Caco-2 (cell line): ENCODE measurements around the gene PRXL2A. TPM values are rescaled to one million over a fixed set of nuclear protein-coding genes. Genes with fewer than 3 reads are reported as not detected.

Experiments used
- BruUV-seq: library from RNA; stranded (reverse); fragments of 400-500 nt; replicated peaks from 2 replicates; lab custom pipeline; 2021; lab: Mats Ljungman, UMichigan
- CTCF ChIA-PET: fragments of 300-600 bp; sonication (Branson Sonifier 250); formaldehyde crosslinking; loops from one replicate; lab custom pipeline; 2022; ENCODE audit warnings: antibody characterized with exemption; lab: Charles Lee
- POLR2A ChIA-PET: fragments of 300-600 bp; sonication (Branson Sonifier 250); formaldehyde crosslinking; loops from one replicate; lab custom pipeline; 2022; ENCODE audit warnings: antibody characterized with exemption; lab: Charles Lee
- DNase-seq, 2 experiments: peaks; one replicate each; pipeline versions ENCODE4 v3.0.0 to v3.0.0-alpha.2; 2020 to 2022
- H3K27me3 ChIP-seq: replicated peaks from 2 replicates; pipeline ENCODE4 v1.6.0; 2011; ENCODE audit warnings: low read length; ENCODE audit not compliant: control insufficient read depth, insufficient read depth
- H3K36me3 ChIP-seq: 2 replicates; pipeline ENCODE4 v1.5.1; 2011; ENCODE audit warnings: low read length; ENCODE audit not compliant: control insufficient read depth, insufficient read depth
- H3K4me1 ChIP-seq: fragments of 250-450 bp; sonication (Bioruptor Pico); 2 replicates; pipeline ENCODE4 v1.5.1; 2020; ENCODE audit warnings: mild to moderate bottlenecking
- H3K4me3 ChIP-seq: 2 replicates; pipeline ENCODE4 v1.5.1; 2011; ENCODE audit warnings: low read depth, mild to moderate bottlenecking, control low read depth, low read length
- H3K9me3 ChIP-seq: fragments of 250-450 bp; sonication (Bioruptor Pico); 2 replicates; pipeline ENCODE4 v1.5.1; 2020; ENCODE audit warnings: mild to moderate bottlenecking, moderate library complexity
- H3K27ac Mint-ChIP-seq: one replicate; pipeline ENCODE4 v1.8.0; 2022; ENCODE audit warnings: mixed read lengths; ENCODE audit not compliant: unreplicated experiment
- H3K27me3 Mint-ChIP-seq: one replicate; pipeline ENCODE4 v1.8.0; 2022; ENCODE audit warnings: mixed read lengths; ENCODE audit not compliant: insufficient read depth, unreplicated experiment
- H3K36me3 Mint-ChIP-seq: one replicate; pipeline ENCODE4 v1.8.0; 2022; ENCODE audit warnings: mild to moderate bottlenecking, mixed read lengths; ENCODE audit not compliant: insufficient read depth, unreplicated experiment
- H3K4me1 Mint-ChIP-seq: one replicate; pipeline ENCODE4 v1.8.0; 2022; ENCODE audit warnings: low read depth, mixed read lengths; ENCODE audit not compliant: unreplicated experiment
- H3K4me3 Mint-ChIP-seq: one replicate; pipeline ENCODE4 v1.8.0; 2022; ENCODE audit warnings: mild to moderate bottlenecking, moderate library complexity, mixed read lengths; ENCODE audit not compliant: unreplicated experiment
- H3K9me3 Mint-ChIP-seq: one replicate; pipeline ENCODE4 v1.8.0; 2022; ENCODE audit warnings: mixed read lengths; ENCODE audit not compliant: unreplicated experiment
- CTCF ChIP-seq, 2 experiments: fragments of 200-600 bp in 1 of 2; IDR thresholded peaks; 1 replicate in 1 of 2; 2 replicates in 1 of 2; pipeline versions ENCODE4 v1.5.1 to v1.8.0; 2011 to 2022; ENCODE audit warnings: antibody characterized with exemption in 1 of 2, control low read depth in 1 of 2, inconsistent platforms in 1 of 2, low read depth in 1 of 2, low read length in 1 of 2, mild to moderate bottlenecking in 1 of 2, moderate library complexity in 1 of 2; ENCODE audit not compliant: insufficient read depth in 1 of 2, severe bottlenecking in 1 of 2, unreplicated experiment in 1 of 2
- intact Hi-C: fragments of 100-400 bp; cut with micrococcal nuclease; formaldehyde crosslinking; loops from one replicate; pipeline ENCODE4 v1.10.0; 2022; ENCODE audit not compliant: unreplicated experiment
- total RNA-seq: library from RNA; stranded (reverse); gene quantifications from 2 replicates; pipeline ENCODE4 v1.2.3, GENCODE V29; 2022

Gene PRXL2A
- total RNA-seq, 1 experiment from 2014 or later: 88.6 TPM

DNA sequence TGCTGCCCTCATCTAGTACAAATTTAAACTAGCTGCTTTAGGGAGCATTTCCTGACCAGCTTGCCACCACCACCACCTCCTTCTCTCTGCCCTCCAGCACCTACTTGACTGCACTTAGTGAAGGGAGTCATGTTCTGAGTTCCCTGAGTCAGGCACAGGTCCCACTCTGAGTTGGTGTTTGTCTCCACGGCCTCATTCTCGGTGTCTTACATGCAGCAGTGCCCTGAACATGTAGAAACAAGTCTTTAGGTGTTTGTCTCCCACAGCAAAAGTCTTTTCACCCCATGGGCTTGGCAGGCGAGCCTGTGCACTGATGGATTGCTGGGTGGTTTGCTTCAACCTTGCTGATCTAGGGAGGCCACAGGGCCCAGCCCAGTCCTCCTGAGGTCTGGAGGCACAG lies 62.6 kb downstream of the PRXL2A start:
- Histone ChIP-seq H3K4me1 (peaks cover 21% of the 10 kb centered on the region), H3K36me3 (peaks cover 5% of the 10 kb centered on the region), H3K9me3 (no peaks in the 10 kb centered on the region), H3K27me3 (no peaks in the 10 kb centered on the region), H3K4me3 (no peak overlapping the region)
- Mint-ChIP-seq H3K4me1 (peaks cover 48% of the 10 kb centered on the region), H3K27me3 (no peaks in the 10 kb centered on the region), H3K27ac (peak overlapping the region; percentile 42), H3K4me3 (no peak overlapping the region), H3K36me3 (peaks cover 72% of the 10 kb centered on the region), H3K9me3 (no peaks in the 10 kb centered on the region)
- DNase-seq: no peak
- POLR2A ChIA-PET: no interaction called here
- CTCF ChIA-PET: interaction anchor here (1.0 kb wide), 1 partner anchor 35 kb away, joined by 6 read pairs; no protein-coding TSS in a partner anchor
- intact Hi-C loops: no loop called here
- no TSS peak for BruUV-seq
- TF ChIP-seq CTCF (IDR thresholded peaks at IDR 0.05; ENCODE audit: insufficient read depth in 1 of 2, low read depth in 1 of 2, low read length in 1 of 2, severe bottlenecking in 1 of 2, unreplicated experiment in 1 of 2): no peak

GRCh38 chr10:80471715-80472233 lies 63.4 kb downstream of the PRXL2A start:
- peaks cover 41% of the 10 kb centered on the region for H3K4me1 Mint-ChIP-seq
- peaks cover 21% of the 10 kb centered on the region for H3K4me1 ChIP-seq
- H3K27ac Mint-ChIP-seq: peak overlapping the region; percentile 42
- no TSS peak for BruUV-seq
- no peaks in the 10 kb centered on the region for H3K9me3 ChIP-seq
- POLR2A ChIA-PET: no interaction called here
- intact Hi-C loops: no loop called here
- DNase-seq: no peak
- no peak overlapping the region for H3K4me3 Mint-ChIP-seq
- CTCF ChIA-PET: interaction anchor here (1.0 kb wide), 1 partner anchor 34 kb away, joined by 6 read pairs; no protein-coding TSS in a partner anchor
- H3K9me3 Mint-ChIP-seq: no peaks in the 10 kb centered on the region
- no peaks in the 10 kb centered on the region for H3K27me3 Mint-ChIP-seq
- peaks cover 5% of the 10 kb centered on the region for H3K36me3 ChIP-seq
- no peak for TF ChIP-seq CTCF (IDR thresholded peaks at IDR 0.05; ENCODE audit: insufficient read depth in 1 of 2, low read depth in 1 of 2, low read length in 1 of 2, severe bottlenecking in 1 of 2, unreplicated experiment in 1 of 2)
- H3K4me3 ChIP-seq: no peak overlapping the region
- H3K27me3 ChIP-seq: no peaks in the 10 kb centered on the region
- H3K36me3 Mint-ChIP-seq: peaks cover 70% of the 10 kb centered on the region

DNA sequence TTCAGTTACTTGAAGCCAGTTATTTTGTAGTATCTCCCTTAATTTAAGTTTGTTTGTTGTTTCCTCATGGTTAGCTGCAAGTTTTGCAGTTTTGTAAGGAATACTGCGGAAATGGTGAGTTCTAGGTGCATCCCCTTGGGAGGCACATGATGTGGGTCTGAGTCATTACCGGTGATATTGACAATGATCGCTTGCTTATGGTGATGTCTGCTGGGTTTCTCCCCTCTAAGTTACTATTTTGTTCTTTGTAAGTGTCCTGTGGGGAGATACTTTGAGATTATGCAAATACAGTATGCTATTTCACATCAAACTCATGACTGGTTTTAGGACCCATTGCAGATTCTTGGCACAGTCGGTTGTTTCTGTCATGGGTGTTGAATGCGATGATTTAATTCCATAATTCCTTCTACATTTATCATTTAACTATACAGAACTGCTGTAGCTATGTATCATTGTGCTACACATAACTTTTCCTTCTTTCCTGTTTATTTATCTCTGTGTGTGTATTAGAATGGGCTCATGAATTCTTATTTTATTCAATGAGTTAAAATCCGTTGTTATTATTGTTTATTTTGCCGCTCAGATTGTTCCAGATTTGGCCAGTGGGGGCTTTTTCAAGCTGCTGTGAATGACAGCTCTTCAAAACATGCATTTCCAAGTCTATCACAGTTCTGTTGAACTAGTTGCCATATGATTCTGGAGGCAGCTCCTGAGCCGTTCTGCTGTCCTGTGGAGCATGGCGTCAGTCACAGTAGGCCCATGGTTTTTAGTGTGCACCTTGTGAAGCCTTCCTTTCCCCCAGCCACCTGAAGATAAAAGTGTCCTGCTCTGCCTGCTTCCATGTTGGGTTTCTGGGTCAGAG lies 64.1 kb downstream of the PRXL2A start:
- peak overlapping the region; percentile 42 for H3K27ac Mint-ChIP-seq
- H3K36me3 Mint-ChIP-seq: peaks cover 76% of the 10 kb centered on the region
- H3K4me1 Mint-ChIP-seq: peaks cover 45% of the 10 kb centered on the region
- intact Hi-C loops: no loop called here
- Histone ChIP-seq H3K4me1 (peaks cover 21% of the 10 kb centered on the region), H3K27me3 (no peaks in the 10 kb centered on the region), H3K36me3 (peaks cover 5% of the 10 kb centered on the region), H3K9me3 (no peaks in the 10 kb centered on the region), H3K4me3 (no peak overlapping the region)
- TF ChIP-seq CTCF (IDR thresholded peaks at IDR 0.05; ENCODE audit: insufficient read depth in 1 of 2, low read depth in 1 of 2, low read length in 1 of 2, severe bottlenecking in 1 of 2, unreplicated experiment in 1 of 2): no peak
- no peak overlapping the region for H3K4me3 Mint-ChIP-seq
- no TSS peak for BruUV-seq
- no peak for DNase-seq
- POLR2A ChIA-PET: no interaction called here
- H3K9me3 Mint-ChIP-seq: peaks cover 3% of the 10 kb centered on the region
- CTCF ChIA-PET: interaction anchor here (1.4 to 1.6 kb wide), 2 partner anchors 8 to 34 kb away, joined by 4 to 5 read pairs; no protein-coding TSS in a partner anchor
- no peaks in the 10 kb centered on the region for H3K27me3 Mint-ChIP-seq
